ENCODE results near the gene TGM6. TPM values are rescaled to one million over a fixed set of nuclear protein-coding genes. Genes with fewer than 3 reads are reported as not detected.
A peak's percentile ranks its signal among the peaks of the same experiment; 100 is the strongest.

TGM6 gene
- polyA plus RNA-seq, 1 donor from 2014 or later = not detected

GRCh38 chr20:2420510-2420909 lies 39.8 kb downstream of the TGM6 start:
- H3K27ac ChIP-seq (ENCODE audit: low read length) = no peak overlapping the region
- no peak overlapping the region for H3K9ac ChIP-seq (ENCODE audit: low read length)
- no peak overlapping the region for H3K4me3 ChIP-seq (ENCODE audit: low read length)
- H3K79me2 ChIP-seq (replicated peaks; ENCODE audit: insufficient read depth, low read length) = no peaks in the 10 kb centered on the region
- no peaks in the 10 kb centered on the region for H3K9me3 ChIP-seq (ENCODE audit: low read length)
- no peak overlapping the region for H2AFZ ChIP-seq (ENCODE audit: low read depth, low read length)
- H4K20me1 ChIP-seq (ENCODE audit: insufficient read depth) = no peaks in the 10 kb centered on the region
- H3K36me3 ChIP-seq (ENCODE audit: insufficient read depth, low read length) = no peaks in the 10 kb centered on the region
- TF ChIP-seq EZH2 (IDR thresholded peaks at IDR 0.05; ENCODE audit: borderline replicate concordance, insufficient read depth, low read length, poor library complexity, severe bottlenecking) (no peak), SMC3 (conservative IDR thresholded peaks at IDR 0.05; ENCODE audit: poor library complexity) (no peak), REST (IDR thresholded peaks at IDR 0.05; ENCODE audit: borderline replicate concordance) (no peak), POLR2AphosphoS5 (IDR thresholded peaks at IDR 0.05) (no peak), MXI1 (conservative IDR thresholded peaks at IDR 0.05; ENCODE audit: poor library complexity, severe bottlenecking) (no peak), TAF1 (IDR thresholded peaks at IDR 0.05; ENCODE audit: low read depth) (no peak), CTCF (IDR thresholded peaks at IDR 0.05; ENCODE audit: poor library complexity, severe bottlenecking) (no peak), RAD21 (conservative IDR thresholded peaks at IDR 0.05) (no peak), EP300 (conservative IDR thresholded peaks at IDR 0.05; ENCODE audit: poor library complexity, severe bottlenecking) (no peak)
- no peaks in the 10 kb centered on the region for H3F3A ChIP-seq (ENCODE audit: insufficient read depth, low read length, poor library complexity, severe bottlenecking)
- no peaks in the 10 kb centered on the region for H3K9me2 ChIP-seq (ENCODE audit: insufficient read depth, low read length)
- no peaks in the 10 kb centered on the region for H3K27me3 ChIP-seq (ENCODE audit: insufficient read depth, low read depth, low read length)
- H3K4me2 ChIP-seq (ENCODE audit: low read length) = no peak overlapping the region

- H3K27ac ChIP-seq (ENCODE audit: low read length) = no peak overlapping the region
These were observed 40.5 kb downstream of the TGM6 start for GRCh38 chr20:2421247-2421646.

More at GRCh38 chr20:2421247-2421646, 40.5 kb downstream of the TGM6 start:
- TF ChIP-seq EZH2 (IDR thresholded peaks at IDR 0.05; ENCODE audit: borderline replicate concordance, insufficient read depth, low read length, poor library complexity, severe bottlenecking) (no peak), CTCF (IDR thresholded peaks at IDR 0.05; ENCODE audit: poor library complexity, severe bottlenecking) (peak; percentile 48), RAD21 (conservative IDR thresholded peaks at IDR 0.05) (peak; percentile 24), SMC3 (conservative IDR thresholded peaks at IDR 0.05; ENCODE audit: poor library complexity) (peak; percentile 39)
- Histone ChIP-seq H2AFZ (ENCODE audit: low read depth, low read length) (no peak overlapping the region), H3K79me2 (replicated peaks; ENCODE audit: insufficient read depth, low read length) (no peaks in the 10 kb centered on the region), H3K4me2 (ENCODE audit: low read length) (no peak overlapping the region), H3K4me3 (ENCODE audit: low read length) (no peak overlapping the region), H3F3A (ENCODE audit: insufficient read depth, low read length, poor library complexity, severe bottlenecking) (no peaks in the 10 kb centered on the region), H3K9me3 (ENCODE audit: low read length) (no peaks in the 10 kb centered on the region), H3K9ac (ENCODE audit: low read length) (no peak overlapping the region), H4K20me1 (ENCODE audit: insufficient read depth) (no peaks in the 10 kb centered on the region), H3K36me3 (ENCODE audit: insufficient read depth, low read length) (no peaks in the 10 kb centered on the region), H3K9me2 (ENCODE audit: insufficient read depth, low read length) (no peaks in the 10 kb centered on the region), H3K27me3 (ENCODE audit: insufficient read depth, low read depth, low read length) (no peaks in the 10 kb centered on the region)
